GM12892 (cell line): Measurements from ENCODE around the gene CADM1.

Experiments
- POLR2A ChIP-seq: IDR thresholded peaks from 2 replicates; pipeline ENCODE4 v1.6.1; 2011; ENCODE audit warnings: low read depth, low read length, control low read depth
- POLR2AphosphoS5 ChIP-seq: IDR thresholded peaks from 2 replicates; pipeline ENCODE4 v1.6.1; 2011; ENCODE audit warnings: low read depth, low read length, control low read depth
- TAF1 ChIP-seq: IDR thresholded peaks from 2 replicates; pipeline ENCODE4 v1.6.1; 2011; ENCODE audit warnings: low read depth, mild to moderate bottlenecking, control low read depth, low read length, borderline replicate concordance

- TF ChIP-seq POLR2AphosphoS5 (no peak), POLR2A (no peak), TAF1 (no peak)
Observed at GRCh38 chr11:115393950-115394349, 110.3 kb downstream of the CADM1 start.
